ENCODE data around the gene ACO2. TPM values are rescaled to one million over a fixed set of nuclear protein-coding genes. Genes with fewer than 3 reads are reported as not detected.
A peak's percentile ranks its signal among the peaks of the same experiment; 100 is the strongest.

The ACO2 gene
- total and polyA plus RNA-seq, 4 donors: 39.5 to 60.7 (median 51.7) TPM

DNA sequence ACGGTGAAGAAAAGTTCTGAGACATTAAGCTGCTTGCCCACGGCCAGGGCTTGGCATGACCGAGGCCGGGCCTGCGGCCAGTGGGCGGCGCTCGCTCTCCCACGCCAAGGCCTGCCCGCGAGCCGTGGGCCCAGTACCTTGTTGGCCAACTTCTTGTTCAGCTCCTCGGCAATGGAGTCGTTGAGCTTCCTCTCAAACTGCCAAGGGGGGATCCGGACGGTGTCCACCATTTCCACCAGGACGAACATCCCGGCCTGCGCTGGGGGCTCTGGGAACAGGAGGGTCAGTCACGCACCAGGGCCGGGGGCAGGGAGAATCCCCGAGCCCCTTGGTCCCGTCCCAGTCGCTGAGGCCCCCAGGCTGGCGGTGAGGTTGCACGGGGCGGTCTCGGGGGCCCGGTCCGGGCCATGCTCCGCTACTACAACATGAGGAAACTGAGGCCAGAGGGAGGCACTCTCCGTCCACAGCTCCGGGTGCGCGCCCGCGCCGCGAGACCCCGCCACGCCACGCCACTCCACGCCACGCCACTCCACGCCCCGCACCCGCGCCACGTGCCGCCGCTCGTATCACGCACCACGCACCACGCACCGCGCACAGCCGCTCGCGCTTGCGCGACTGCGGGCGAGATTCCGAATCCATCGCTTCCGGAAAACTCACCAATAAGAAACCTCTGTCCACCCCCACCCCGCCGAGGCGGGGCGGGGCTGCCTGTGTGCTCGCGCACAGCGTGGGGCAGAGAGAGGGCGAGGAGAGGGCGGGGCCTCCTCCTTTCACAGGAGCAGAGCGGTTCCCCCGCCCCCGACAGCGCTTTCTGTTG lies 75.1 kb downstream of the ACO2 start, which contains the start of gene POLR3H:
Gene POLR3H (minus strand): TSS at position 617 of the 817 bp plus-strand sequence. CDS start 369 bp downstream, at position 248.
- ATAC-seq (ENCODE audit: low FRiP score) (peak; percentile 100), DNase-seq (peak; percentile 99)
- Histone ChIP-seq H3K9me3 (ENCODE audit: control insufficient read depth, low read length) (no peaks in the 10 kb centered on the region), H3K4me3 (ENCODE audit: low read length in 2 of 2) (peak within 1 kb of the TSS; percentile 31 to 54), H3K36me3 (ENCODE audit: control insufficient read depth in 1 of 2, insufficient read depth in 2 of 2, low read length in 1 of 2) (no peaks in the 10 kb centered on the region), H3K27ac (ENCODE audit: low read depth in 1 of 2, low read length in 2 of 2) (peak within 1 kb of the TSS in 1 of 2 donors; percentile 92), H3K27me3 (ENCODE audit: control insufficient read depth in 1 of 2, insufficient read depth in 2 of 2, low read length in 1 of 2) (no peaks in the 10 kb centered on the region), H3K4me1 (ENCODE audit: control insufficient read depth in 1 of 2, insufficient read depth in 2 of 2, low read length in 2 of 2) (no peaks in the 10 kb centered on the region)
- intact Hi-C loops (cut with DNase I): loop anchor here in 1 of 2 donors (5.0 kb wide), 1 partner anchor 53 kb away; no protein-coding TSS in a partner anchor
- 0 to 1% methylated on average over 70 to 80 of the region's 80 CpGs for WGBS, 2 donors

DNA sequence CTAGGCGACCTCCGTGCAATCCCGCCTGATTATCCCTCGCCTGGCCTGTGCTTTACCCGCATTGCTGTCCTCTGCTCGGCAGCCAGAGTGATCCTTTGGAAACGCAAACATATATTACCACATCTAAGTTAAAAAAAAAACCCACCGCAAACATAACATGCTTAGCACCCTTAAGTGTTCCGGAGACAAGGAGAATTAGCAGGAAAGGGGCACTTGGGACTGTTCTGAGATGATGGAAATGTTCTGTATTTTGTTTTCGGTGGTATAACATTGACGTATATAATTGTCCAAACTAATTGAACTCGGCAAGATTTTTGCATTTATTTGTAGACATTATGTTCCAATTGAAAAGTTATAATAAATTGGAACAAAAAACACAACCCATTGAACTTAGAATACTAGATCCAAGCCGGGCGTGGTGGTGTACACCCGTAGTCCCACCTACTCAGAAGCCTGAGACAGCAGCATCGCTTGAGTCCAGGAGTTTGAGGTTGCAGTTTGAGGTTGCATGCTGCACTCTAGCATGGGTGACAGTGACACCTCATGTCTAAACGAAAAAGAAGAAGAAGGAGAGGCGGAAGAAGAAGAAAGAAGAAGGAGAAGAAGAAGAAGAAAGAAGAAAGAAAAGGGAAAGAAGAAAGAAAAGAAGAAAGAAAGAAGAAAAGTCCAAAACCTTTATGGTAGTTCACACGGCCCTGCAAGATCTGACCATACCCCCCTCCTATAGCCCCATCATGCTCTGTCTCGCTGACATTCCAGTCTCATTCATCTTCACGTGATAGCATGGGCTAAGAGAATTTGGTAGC lies 76.0 kb downstream of the ACO2 start:
- DNase-seq (no peak), ATAC-seq (ENCODE audit: low FRiP score) (no peak)
- intact Hi-C loops (cut with DNase I): loop anchor here in 1 of 2 donors (5.0 kb wide), 1 partner anchor 52 kb away; no protein-coding TSS in a partner anchor
- H3K36me3 ChIP-seq (ENCODE audit: control insufficient read depth in 1 of 2, insufficient read depth in 2 of 2, low read length in 1 of 2): no peaks in the 10 kb centered on the region
- no peak overlapping the region for H3K27ac ChIP-seq (ENCODE audit: low read depth in 1 of 2, low read length in 2 of 2)
- no peaks in the 10 kb centered on the region for H3K9me3 ChIP-seq (ENCODE audit: control insufficient read depth, low read length)
- no peaks in the 10 kb centered on the region for H3K4me1 ChIP-seq (ENCODE audit: control insufficient read depth in 1 of 2, insufficient read depth in 2 of 2, low read length in 2 of 2)
- H3K27me3 ChIP-seq (ENCODE audit: control insufficient read depth in 1 of 2, insufficient read depth in 2 of 2, low read length in 1 of 2): no peaks in the 10 kb centered on the region
- 18 to 19% methylated on average over 21 of the region's 21 CpGs for WGBS, 2 donors
- no peak overlapping the region for H3K4me3 ChIP-seq (ENCODE audit: low read length in 2 of 2)

DNA sequence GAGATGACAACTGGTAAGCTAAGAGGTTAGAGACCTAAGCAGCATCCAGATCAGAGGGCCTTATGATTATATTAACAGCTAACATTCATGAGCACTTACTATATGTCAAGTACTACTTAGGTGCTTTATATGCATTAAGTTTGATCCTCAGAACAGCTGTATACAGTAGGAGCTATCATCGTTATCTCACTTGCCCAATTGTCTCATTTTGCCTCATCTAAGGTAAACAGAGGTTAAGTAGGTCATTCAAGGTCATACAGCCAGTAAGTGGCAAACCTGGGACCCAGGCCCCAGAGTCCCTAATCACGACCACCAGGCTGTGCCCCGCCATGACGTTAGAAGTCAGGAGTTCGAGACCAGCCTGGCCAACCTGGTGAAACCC lies 79.9 kb downstream of the ACO2 start:
- 85 to 87% methylated on average over 5 of the region's 5 CpGs for WGBS, 2 donors
- Histone ChIP-seq H3K4me1 (ENCODE audit: control insufficient read depth in 1 of 2, insufficient read depth in 2 of 2, low read length in 2 of 2) (no peaks in the 10 kb centered on the region), H3K36me3 (ENCODE audit: control insufficient read depth in 1 of 2, insufficient read depth in 2 of 2, low read length in 1 of 2) (no peaks in the 10 kb centered on the region), H3K9me3 (ENCODE audit: control insufficient read depth, low read length) (no peaks in the 10 kb centered on the region), H3K27me3 (ENCODE audit: control insufficient read depth in 1 of 2, insufficient read depth in 2 of 2, low read length in 1 of 2) (no peaks in the 10 kb centered on the region), H3K27ac (ENCODE audit: low read depth in 1 of 2, low read length in 2 of 2) (no peak overlapping the region), H3K4me3 (ENCODE audit: low read length in 2 of 2) (no peak overlapping the region)
- ATAC-seq (ENCODE audit: low FRiP score) (no peak), DNase-seq (no peak)
- intact Hi-C loops (cut with DNase I): no loop called here

DNA sequence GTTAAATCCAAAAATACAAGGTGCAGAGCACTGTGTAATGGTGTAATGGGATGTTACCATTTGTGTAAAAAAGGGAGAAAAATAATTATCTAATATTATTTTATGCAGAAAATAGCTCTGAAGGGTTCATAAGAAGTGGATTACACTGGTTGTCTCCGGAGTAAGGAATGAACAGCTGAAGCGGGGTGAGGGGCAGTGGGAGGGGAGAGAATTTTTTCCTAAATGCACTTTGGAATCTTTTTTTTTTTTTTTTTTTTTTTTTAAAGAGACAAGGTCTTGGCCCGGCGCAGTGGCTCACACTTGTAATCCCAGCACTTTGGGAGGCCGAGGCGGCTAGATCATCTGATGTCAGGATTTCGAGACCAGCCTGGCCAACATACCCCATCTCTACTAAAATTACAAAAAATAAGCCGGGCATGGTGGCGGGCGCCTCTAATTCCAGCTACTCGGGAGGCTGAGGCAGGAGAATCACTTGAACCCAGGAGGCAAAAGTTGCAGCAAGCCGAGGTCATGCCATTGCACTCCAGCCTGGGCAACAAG lies 82.1 kb downstream of the ACO2 start:
- intact Hi-C loops (cut with DNase I): loop anchor here in 1 of 2 donors (5.0 kb wide), 1 partner anchor 46 kb away; no protein-coding TSS in a partner anchor
- Histone ChIP-seq H3K4me1 (ENCODE audit: control insufficient read depth in 1 of 2, insufficient read depth in 2 of 2, low read length in 2 of 2) (no peaks in the 10 kb centered on the region), H3K4me3 (ENCODE audit: low read length in 2 of 2) (no peak overlapping the region), H3K36me3 (ENCODE audit: control insufficient read depth in 1 of 2, insufficient read depth in 2 of 2, low read length in 1 of 2) (no peaks in the 10 kb centered on the region), H3K9me3 (ENCODE audit: control insufficient read depth, low read length) (no peaks in the 10 kb centered on the region), H3K27ac (ENCODE audit: low read depth in 1 of 2, low read length in 2 of 2) (no peak overlapping the region), H3K27me3 (ENCODE audit: control insufficient read depth in 1 of 2, insufficient read depth in 2 of 2, low read length in 1 of 2) (no peaks in the 10 kb centered on the region)
- DNase-seq (no peak), ATAC-seq (ENCODE audit: low FRiP score) (no peak)
- WGBS, 2 donors: 85 to 88% methylated on average over 12 of the region's 12 CpGs

DNA sequence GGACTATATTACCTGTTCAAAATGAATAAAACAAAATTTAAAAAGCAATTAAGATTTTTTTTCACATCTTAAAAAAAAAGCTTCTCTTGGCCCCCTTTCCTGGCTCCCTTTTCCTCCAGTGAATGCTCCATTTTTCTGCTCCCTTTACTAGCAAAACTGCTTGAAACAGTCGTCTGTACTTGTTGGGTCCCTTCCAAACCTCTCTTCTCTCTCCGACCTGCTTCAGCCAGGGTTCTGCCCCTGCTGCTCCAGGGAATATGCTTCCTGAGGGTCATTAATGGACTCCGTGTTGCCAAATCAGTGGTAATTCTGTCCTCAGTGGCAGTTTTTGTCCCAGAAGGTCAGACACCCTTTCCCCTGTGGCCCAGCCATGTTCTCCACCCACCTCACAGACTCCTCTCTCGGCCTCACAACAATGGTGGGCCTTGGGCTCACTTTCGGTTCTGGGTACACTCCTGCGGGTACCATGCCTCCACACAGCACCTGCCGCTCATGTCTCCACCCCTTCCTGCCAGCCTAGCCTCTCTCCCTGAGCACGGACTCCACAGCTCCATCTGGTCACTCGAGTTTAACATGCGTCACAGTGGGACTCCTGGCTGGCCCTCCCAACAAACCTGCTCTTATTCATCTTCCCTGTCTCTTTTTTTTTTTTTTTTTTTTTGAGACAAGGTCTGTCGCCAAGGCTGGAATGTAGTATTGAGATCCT lies 83.1 kb downstream of the ACO2 start:
- 61 to 64% methylated on average over 10 to 11 of the region's 11 CpGs for WGBS, 2 donors
- ATAC-seq (ENCODE audit: low FRiP score) (no peak), DNase-seq (no peak)
- no peaks in the 10 kb centered on the region for H3K9me3 ChIP-seq (ENCODE audit: control insufficient read depth, low read length)
- no peaks in the 10 kb centered on the region for H3K27me3 ChIP-seq (ENCODE audit: control insufficient read depth in 1 of 2, insufficient read depth in 2 of 2, low read length in 1 of 2)
- intact Hi-C loops (cut with DNase I): loop anchor here in 1 of 2 donors (5.0 kb wide), 1 partner anchor 45 kb away; no protein-coding TSS in a partner anchor
- H3K4me1 ChIP-seq (ENCODE audit: control insufficient read depth in 1 of 2, insufficient read depth in 2 of 2, low read length in 2 of 2): no peaks in the 10 kb centered on the region
- no peak overlapping the region for H3K27ac ChIP-seq (ENCODE audit: low read depth in 1 of 2, low read length in 2 of 2)
- H3K36me3 ChIP-seq (ENCODE audit: control insufficient read depth in 1 of 2, insufficient read depth in 2 of 2, low read length in 1 of 2): no peaks in the 10 kb centered on the region
- H3K4me3 ChIP-seq (ENCODE audit: low read length in 2 of 2): no peak overlapping the region

DNA sequence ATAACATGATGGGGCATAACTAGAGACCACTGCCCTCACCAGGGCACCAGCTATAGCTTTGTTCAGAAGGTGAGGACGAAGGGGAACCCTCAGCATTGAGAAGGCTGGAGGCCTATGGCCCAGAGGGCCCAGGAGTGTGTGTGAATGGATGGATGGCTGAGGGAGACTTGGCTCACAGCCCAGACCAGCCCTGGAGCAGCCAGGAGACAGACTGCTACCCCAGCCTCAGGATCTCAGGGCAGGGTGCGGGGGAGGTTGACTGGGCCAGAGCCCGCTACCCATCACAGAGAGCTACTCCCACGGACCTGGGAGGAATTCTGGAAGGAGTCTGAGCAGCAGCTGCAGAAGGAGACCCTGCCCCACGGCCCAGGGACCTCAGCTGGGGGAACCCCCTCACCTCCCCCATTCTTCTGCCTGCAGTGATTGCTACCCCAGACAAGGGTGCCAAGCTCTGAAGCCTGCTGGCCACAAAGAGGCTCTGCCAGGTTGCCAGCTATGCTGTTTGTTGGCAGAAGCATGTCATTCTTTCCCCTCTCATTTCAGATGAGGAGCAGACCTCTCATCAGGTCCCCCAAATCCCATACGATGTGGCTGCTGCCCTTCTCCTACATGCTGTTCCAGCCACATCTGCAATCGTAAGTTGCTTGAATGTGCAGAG lies 86.5 kb downstream of the ACO2 start:
- Histone ChIP-seq H3K27ac (ENCODE audit: low read depth in 1 of 2, low read length in 2 of 2) (no peak overlapping the region), H3K4me1 (ENCODE audit: control insufficient read depth in 1 of 2, insufficient read depth in 2 of 2, low read length in 2 of 2) (no peaks in the 10 kb centered on the region), H3K9me3 (ENCODE audit: control insufficient read depth, low read length) (no peaks in the 10 kb centered on the region), H3K4me3 (ENCODE audit: low read length in 2 of 2) (no peak overlapping the region), H3K27me3 (ENCODE audit: control insufficient read depth in 1 of 2, insufficient read depth in 2 of 2, low read length in 1 of 2) (no peaks in the 10 kb centered on the region), H3K36me3 (ENCODE audit: control insufficient read depth in 1 of 2, insufficient read depth in 2 of 2, low read length in 1 of 2) (no peaks in the 10 kb centered on the region)
- WGBS, 2 donors: 60 to 66% methylated on average over 7 of the region's 7 CpGs
- intact Hi-C loops (cut with DNase I): no loop called here
- ATAC-seq (ENCODE audit: low FRiP score): no peak
- no peak for DNase-seq

DNA sequence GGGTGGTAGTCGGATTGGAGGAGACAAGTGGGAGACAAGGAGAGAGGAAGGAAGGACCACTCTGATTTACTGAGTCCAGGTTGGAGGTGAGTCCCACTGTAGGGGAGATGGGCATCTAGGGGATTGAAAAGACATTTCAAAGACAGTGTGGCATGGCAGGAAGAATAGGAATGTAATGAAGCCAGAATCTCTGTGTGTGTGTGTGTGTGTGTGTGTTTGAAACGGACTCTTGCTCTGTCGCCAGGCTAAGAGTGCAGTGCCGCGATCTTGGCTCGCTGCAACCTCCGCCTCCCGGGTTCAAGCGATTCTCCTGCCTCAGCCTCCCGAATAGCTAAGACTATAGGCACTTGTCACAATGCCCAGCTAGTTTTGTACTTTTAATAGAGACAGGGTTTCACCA lies 87.6 kb downstream of the ACO2 start:
- 62 to 76% methylated on average over 10 of the region's 10 CpGs for WGBS, 2 donors
- H3K27me3 ChIP-seq (ENCODE audit: control insufficient read depth in 1 of 2, insufficient read depth in 2 of 2, low read length in 1 of 2): no peaks in the 10 kb centered on the region
- DNase-seq (no peak), ATAC-seq (ENCODE audit: low FRiP score) (no peak)
- no peak overlapping the region for H3K27ac ChIP-seq (ENCODE audit: low read depth in 1 of 2, low read length in 2 of 2)
- no peaks in the 10 kb centered on the region for H3K4me1 ChIP-seq (ENCODE audit: control insufficient read depth in 1 of 2, insufficient read depth in 2 of 2, low read length in 2 of 2)
- no peaks in the 10 kb centered on the region for H3K36me3 ChIP-seq (ENCODE audit: control insufficient read depth in 1 of 2, insufficient read depth in 2 of 2, low read length in 1 of 2)
- no peak overlapping the region for H3K4me3 ChIP-seq (ENCODE audit: low read length in 2 of 2)
- H3K9me3 ChIP-seq (ENCODE audit: control insufficient read depth, low read length): no peaks in the 10 kb centered on the region
- intact Hi-C loops (cut with DNase I): no loop called here
